ENCODE data around the gene AGR2. TPM values are rescaled to one million over a fixed set of nuclear protein-coding genes. Genes with fewer than 3 reads are reported as not detected.
"Not testable (repeated sequence)": the region's sequence is repeated elsewhere in the genome, so short reads cannot be mapped to it uniquely, and the experiment has no call there.

The AGR2 gene
- total RNA-seq, 1 donor from 2014 or later: 7.4 TPM

DNA sequence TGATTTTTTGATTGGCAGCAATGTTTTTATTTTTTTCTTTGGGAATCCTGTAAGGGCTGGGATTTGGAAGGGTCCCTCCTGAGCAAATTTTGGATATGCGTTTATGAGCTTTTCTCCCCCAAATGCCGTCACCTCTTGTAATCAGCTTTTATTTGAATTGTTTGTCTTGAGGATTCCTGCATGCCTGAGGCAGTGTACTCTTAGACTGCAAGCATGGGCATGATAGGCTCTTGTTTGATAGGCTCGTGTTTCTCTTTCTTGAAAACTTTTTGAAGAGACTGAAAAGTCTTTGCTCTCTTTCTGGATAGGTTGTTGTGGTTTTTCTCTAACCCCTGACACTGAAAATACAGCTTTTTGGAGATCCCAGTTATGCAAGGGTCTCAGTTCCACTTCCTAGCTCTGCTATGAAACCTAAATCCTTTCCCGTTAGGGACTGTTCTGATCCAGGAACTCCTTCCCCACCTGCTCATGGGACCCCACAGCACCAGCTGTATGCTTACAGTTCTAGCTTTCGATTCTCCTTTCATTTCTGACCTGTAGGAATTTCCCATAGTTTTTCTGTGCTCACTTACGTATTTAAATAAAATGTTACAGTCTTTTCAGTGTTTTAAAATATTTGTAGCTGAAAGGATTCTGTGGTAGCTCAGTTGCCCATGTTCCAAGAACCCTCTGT lies 34.0 kb downstream of the AGR2 start:
- no peak overlapping the region for H3K4me3 ChIP-seq (ENCODE audit: low read depth, low read length)
- TF ChIP-seq, protein P1, sequence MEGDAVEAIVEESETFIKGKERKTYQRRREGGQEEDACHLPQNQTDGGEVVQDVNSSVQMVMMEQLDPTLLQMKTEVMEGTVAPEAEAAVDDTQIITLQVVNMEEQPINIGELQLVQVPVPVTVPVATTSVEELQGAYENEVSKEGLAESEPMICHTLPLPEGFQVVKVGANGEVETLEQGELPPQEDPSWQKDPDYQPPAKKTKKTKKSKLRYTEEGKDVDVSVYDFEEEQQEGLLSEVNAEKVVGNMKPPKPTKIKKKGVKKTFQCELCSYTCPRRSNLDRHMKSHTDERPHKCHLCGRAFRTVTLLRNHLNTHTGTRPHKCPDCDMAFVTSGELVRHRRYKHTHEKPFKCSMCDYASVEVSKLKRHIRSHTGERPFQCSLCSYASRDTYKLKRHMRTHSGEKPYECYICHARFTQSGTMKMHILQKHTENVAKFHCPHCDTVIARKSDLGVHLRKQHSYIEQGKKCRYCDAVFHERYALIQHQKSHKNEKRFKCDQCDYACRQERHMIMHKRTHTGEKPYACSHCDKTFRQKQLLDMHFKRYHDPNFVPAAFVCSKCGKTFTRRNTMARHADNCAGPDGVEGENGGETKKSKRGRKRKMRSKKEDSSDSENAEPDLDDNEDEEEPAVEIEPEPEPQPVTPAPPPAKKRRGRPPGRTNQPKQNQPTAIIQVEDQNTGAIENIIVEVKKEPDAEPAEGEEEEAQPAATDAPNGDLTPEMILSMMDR (IDR thresholded peaks at IDR 0.05; ENCODE audit: insufficient read depth, low read length, poor library complexity, severe bottlenecking): no peak
- H3K27me3 ChIP-seq (ENCODE audit: control insufficient read depth, insufficient read depth, low read length): no peaks in the 10 kb centered on the region
- H3K36me3 ChIP-seq (ENCODE audit: control insufficient read depth, insufficient read depth, low read length): no peaks in the 10 kb centered on the region
- DNase-seq (ENCODE audit: low read depth): no peak

DNA sequence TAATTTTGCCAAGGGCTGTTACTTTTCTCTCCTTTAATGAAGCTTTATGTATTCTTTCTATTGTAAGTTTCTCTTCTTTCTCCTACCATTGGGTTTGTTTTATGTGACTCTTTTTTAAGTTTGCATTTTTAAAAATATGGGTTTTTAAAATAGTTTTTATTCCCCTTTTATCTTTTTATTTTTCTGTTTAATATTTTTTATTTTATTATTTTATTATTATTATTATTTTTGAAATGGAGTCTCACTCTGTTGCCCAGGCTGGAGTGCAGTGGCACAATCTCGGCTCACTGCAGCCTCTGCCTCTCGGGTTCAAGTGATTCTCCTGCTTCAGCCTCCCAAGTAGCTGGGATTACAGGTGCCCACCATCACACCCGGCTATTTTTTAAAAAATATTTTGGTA lies 34.8 kb downstream of the AGR2 start:
- not testable (repeated sequence) for H3K4me3 ChIP-seq (ENCODE audit: low read depth, low read length); H3K36me3 ChIP-seq (ENCODE audit: control insufficient read depth, insufficient read depth, low read length); H3K27me3 ChIP-seq (ENCODE audit: control insufficient read depth, insufficient read depth, low read length); DNase-seq (ENCODE audit: low read depth)

DNA sequence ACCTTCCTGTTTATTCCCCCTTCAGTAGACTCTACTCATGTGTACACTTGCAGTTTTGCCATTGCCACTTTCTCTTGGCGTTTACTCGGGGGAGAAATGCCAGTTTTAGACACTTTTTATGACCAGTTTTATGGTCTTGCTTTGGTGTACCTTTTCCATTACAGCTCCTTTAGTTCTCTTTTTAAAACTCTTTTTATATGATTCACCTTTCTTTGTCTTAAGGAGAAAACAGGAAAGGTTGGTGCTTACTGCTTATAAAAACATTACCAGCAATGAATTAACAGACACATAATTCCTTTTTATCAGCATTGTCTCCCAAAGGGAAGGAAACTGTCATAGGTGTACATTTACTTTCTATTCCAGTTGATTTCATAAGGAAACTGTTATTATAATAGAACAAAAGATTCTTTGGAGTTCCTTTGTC lies 39.4 kb downstream of the AGR2 start:
- Histone ChIP-seq H3K27me3 (ENCODE audit: control insufficient read depth, insufficient read depth, low read length) (no peaks in the 10 kb centered on the region), H3K36me3 (ENCODE audit: control insufficient read depth, insufficient read depth, low read length) (no peaks in the 10 kb centered on the region), H3K4me3 (ENCODE audit: low read depth, low read length) (no peak overlapping the region)
- DNase-seq (ENCODE audit: low read depth): no peak
- TF ChIP-seq, protein P1 (IDR thresholded peaks at IDR 0.05; ENCODE audit: insufficient read depth, low read length, poor library complexity, severe bottlenecking): no peak

DNA sequence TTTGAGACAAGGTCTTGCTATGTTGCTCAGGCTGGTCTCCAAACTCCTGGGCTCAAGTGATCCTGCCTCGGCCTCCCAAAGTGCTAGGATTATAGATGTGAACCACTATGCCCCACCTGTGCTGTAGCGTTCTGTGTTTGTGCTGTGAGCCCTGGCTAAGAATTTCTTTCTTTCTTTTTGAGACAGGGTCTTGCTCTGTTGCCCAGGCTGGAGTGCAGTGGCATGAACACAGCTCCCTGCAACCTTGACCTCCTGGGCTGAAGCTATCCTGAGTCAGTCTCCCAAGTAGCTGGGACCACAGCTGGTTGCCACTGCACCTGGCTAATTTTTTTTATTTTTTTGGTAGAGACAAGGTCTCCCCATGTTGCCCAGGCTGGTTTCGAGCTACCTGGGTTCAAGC lies 39.9 kb downstream of the AGR2 start:
- DNase-seq (ENCODE audit: low read depth): no peak
- Histone ChIP-seq H3K36me3 (ENCODE audit: control insufficient read depth, insufficient read depth, low read length) (no peaks in the 10 kb centered on the region), H3K4me3 (ENCODE audit: low read depth, low read length) (no peak overlapping the region), H3K27me3 (ENCODE audit: control insufficient read depth, insufficient read depth, low read length) (no peaks in the 10 kb centered on the region)
- TF ChIP-seq, protein P1 (IDR thresholded peaks at IDR 0.05; ENCODE audit: insufficient read depth, low read length, poor library complexity, severe bottlenecking): no peak

DNA sequence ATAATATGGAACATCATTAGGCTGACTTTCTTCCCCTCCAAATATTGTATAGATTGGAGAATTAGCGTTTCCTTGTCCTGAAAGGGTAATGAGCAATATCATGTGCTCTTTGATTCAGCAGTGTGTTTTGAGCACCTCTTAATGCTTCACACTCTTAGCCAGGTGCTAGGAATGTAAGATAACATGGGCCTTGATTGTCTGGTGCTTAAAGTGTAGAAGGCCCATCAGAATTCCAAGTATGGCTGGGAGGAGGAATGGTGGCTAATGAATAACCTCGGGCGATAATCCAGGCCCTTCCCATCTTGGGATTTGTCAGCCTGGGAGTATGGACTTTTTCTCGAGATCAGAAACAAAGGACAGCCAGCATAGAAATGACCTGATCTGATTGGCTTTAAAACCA lies 42.6 kb downstream of the AGR2 start:
- TF ChIP-seq, protein P1 (IDR thresholded peaks at IDR 0.05; ENCODE audit: insufficient read depth, low read length, poor library complexity, severe bottlenecking): no peak
- DNase-seq (ENCODE audit: low read depth): no peak
- no peaks in the 10 kb centered on the region for H3K36me3 ChIP-seq (ENCODE audit: control insufficient read depth, insufficient read depth, low read length)
- H3K4me3 ChIP-seq (ENCODE audit: low read depth, low read length): no peak overlapping the region
- H3K27me3 ChIP-seq (ENCODE audit: control insufficient read depth, insufficient read depth, low read length): no peaks in the 10 kb centered on the region

DNA sequence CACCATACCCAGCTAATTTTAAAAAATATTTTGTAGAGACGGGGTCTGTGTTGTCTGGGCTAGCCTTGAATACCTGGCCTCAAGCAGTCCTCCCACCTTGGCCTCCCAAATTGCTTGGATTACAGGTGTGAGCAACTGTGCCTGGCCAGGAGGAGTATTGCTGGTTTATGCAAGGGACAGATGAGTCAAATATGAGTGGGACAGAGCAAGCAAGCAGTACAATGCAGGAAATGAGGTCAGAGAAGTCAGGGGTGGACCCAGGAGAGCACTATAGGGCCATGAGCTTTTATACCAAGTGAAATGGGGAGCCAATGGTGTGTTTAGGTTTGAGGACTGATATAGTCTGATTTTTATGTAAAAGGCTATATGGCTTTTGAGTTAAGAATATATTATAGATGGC lies 45.0 kb downstream of the AGR2 start:
- no peak overlapping the region for H3K4me3 ChIP-seq (ENCODE audit: low read depth, low read length)
- no peak for DNase-seq (ENCODE audit: low read depth)
- TF ChIP-seq, protein P1 (IDR thresholded peaks at IDR 0.05; ENCODE audit: insufficient read depth, low read length, poor library complexity, severe bottlenecking): no peak
- H3K36me3 ChIP-seq (ENCODE audit: control insufficient read depth, insufficient read depth, low read length): no peaks in the 10 kb centered on the region
- H3K27me3 ChIP-seq (ENCODE audit: control insufficient read depth, insufficient read depth, low read length): no peaks in the 10 kb centered on the region
